WERI-Rb-1 (cell line): ENCODE data around the gene KCNJ12.
"Not testable (repeated sequence)": the region's sequence is repeated elsewhere in the genome, so short reads cannot be mapped to it uniquely, and the experiment has no call there.

Experiments used
- DNase-seq: peaks from one replicate; pipeline ENCODE4 v3.0.0-alpha.2; 2020
- H3K27ac ChIP-seq: fragments of 250-450 bp; sonication (Bioruptor Pico); 2 replicates; pipeline ENCODE4 v1.5.1; 2020; ENCODE audit warnings: mild to moderate bottlenecking, moderate library complexity
- H3K27me3 ChIP-seq: fragments of 250-450 bp; sonication (Bioruptor Pico); 2 replicates; pipeline ENCODE4 v1.5.1; 2021; ENCODE audit warnings: mild to moderate bottlenecking, low read depth, moderate library complexity; ENCODE audit not compliant: insufficient read depth, severe bottlenecking
- H3K36me3 ChIP-seq: fragments of 250-450 bp; sonication (Bioruptor Pico); 2 replicates; pipeline ENCODE4 v1.5.1; 2020; ENCODE audit warnings: mild to moderate bottlenecking, moderate library complexity
- H3K4me3 ChIP-seq: 2 replicates; pipeline ENCODE4 v1.5.1; 2011; ENCODE audit warnings: low read depth, mild to moderate bottlenecking, control low read depth, low read length
- H3K9me3 ChIP-seq: fragments of 250-450 bp; sonication (Bioruptor Pico); 2 replicates; pipeline ENCODE4 v1.5.1; 2021; ENCODE audit warnings: mild to moderate bottlenecking, moderate library complexity; ENCODE audit not compliant: severe bottlenecking
- TF ChIP-seq, protein P1 (sequence below): IDR thresholded peaks from 2 replicates; pipeline ENCODE4 v1.5.1; 2011; ENCODE audit warnings: low read depth, mild to moderate bottlenecking, control low read depth, inconsistent platforms, low read length

KCNJ12 gene

GRCh38 chr17:21413570-21414279 lies 37.6 kb downstream of the KCNJ12 start:
- not testable (repeated sequence) for H3K4me3 ChIP-seq

GRCh38 chr17:21414616-21415015 lies 38.5 kb downstream of the KCNJ12 start:
- not testable (repeated sequence) for DNase-seq, H3K36me3 ChIP-seq, H3K9me3 ChIP-seq, H3K4me3 ChIP-seq, H3K27ac ChIP-seq
- H3K27me3 ChIP-seq: peaks cover 15% of the 10 kb centered on the region

More at GRCh38 chr17:21413570-21414279, 37.6 kb downstream of the KCNJ12 start:
- H3K27me3 ChIP-seq, H3K27ac ChIP-seq, H3K36me3 ChIP-seq, DNase-seq, H3K9me3 ChIP-seq: not testable (repeated sequence)

DNA sequence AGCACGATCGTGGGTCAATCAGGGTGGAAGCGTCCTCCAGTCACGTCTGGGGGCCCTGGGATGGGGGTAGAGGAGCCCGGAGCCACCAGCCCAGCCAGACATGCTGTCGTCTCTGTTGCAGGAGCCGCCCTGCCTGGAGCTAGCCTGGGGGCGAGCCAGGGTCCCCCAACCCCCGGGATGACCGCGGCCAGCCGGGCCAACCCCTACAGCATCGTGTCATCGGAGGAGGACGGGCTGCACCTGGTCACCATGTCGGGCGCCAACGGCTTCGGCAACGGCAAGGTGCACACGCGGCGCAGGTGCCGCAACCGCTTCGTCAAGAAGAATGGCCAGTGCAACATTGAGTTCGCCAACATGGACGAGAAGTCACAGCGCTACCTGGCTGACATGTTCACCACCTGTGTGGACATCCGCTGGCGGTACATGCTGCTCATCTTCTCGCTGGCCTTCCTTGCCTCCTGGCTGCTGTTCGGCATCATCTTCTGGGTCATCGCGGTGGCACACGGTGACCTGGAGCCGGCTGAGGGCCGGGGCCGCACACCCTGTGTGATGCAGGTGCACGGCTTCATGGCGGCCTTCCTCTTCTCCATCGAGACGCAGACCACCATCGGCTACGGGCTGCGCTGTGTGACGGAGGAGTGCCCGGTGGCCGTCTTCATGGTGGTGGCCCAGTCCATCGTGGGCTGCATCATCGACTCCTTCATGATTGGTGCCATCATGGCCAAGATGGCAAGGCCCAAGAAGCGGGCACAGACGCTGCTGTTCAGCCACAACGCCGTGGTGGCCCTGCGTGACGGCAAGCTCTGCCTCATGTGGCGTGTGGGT lies 39.2 kb downstream of the KCNJ12 start:
- H3K27me3 ChIP-seq: peaks cover 15% of the 10 kb centered on the region
- not testable (repeated sequence) for DNase-seq, H3K27ac ChIP-seq, H3K36me3 ChIP-seq, H3K9me3 ChIP-seq, H3K4me3 ChIP-seq

- H3K36me3 ChIP-seq, H3K9me3 ChIP-seq, H3K27ac ChIP-seq, DNase-seq, H3K4me3 ChIP-seq: not testable (repeated sequence)
- H3K27me3 ChIP-seq: peaks cover 16% of the 10 kb centered on the region
Measured at GRCh38 chr17:21416471-21416981, 40.4 kb downstream of the KCNJ12 start.

- peaks cover 17% of the 10 kb centered on the region for H3K27me3 ChIP-seq
- DNase-seq, H3K9me3 ChIP-seq, H3K27ac ChIP-seq, H3K36me3 ChIP-seq, H3K4me3 ChIP-seq: not testable (repeated sequence)
Measured at GRCh38 chr17:21417349-21417748, 41.2 kb downstream of the KCNJ12 start.

- H3K4me3 ChIP-seq: no peak overlapping the region
- no peaks in the 10 kb centered on the region for H3K9me3 ChIP-seq
- no peak overlapping the region for H3K27ac ChIP-seq
- DNase-seq: no peak
- TF ChIP-seq, protein P1, sequence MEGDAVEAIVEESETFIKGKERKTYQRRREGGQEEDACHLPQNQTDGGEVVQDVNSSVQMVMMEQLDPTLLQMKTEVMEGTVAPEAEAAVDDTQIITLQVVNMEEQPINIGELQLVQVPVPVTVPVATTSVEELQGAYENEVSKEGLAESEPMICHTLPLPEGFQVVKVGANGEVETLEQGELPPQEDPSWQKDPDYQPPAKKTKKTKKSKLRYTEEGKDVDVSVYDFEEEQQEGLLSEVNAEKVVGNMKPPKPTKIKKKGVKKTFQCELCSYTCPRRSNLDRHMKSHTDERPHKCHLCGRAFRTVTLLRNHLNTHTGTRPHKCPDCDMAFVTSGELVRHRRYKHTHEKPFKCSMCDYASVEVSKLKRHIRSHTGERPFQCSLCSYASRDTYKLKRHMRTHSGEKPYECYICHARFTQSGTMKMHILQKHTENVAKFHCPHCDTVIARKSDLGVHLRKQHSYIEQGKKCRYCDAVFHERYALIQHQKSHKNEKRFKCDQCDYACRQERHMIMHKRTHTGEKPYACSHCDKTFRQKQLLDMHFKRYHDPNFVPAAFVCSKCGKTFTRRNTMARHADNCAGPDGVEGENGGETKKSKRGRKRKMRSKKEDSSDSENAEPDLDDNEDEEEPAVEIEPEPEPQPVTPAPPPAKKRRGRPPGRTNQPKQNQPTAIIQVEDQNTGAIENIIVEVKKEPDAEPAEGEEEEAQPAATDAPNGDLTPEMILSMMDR: no peak
- H3K36me3 ChIP-seq: no peaks in the 10 kb centered on the region
- H3K27me3 ChIP-seq: peaks cover 17% of the 10 kb centered on the region
Measured at GRCh38 chr17:21417921-21418320, 41.8 kb downstream of the KCNJ12 start.

DNA sequence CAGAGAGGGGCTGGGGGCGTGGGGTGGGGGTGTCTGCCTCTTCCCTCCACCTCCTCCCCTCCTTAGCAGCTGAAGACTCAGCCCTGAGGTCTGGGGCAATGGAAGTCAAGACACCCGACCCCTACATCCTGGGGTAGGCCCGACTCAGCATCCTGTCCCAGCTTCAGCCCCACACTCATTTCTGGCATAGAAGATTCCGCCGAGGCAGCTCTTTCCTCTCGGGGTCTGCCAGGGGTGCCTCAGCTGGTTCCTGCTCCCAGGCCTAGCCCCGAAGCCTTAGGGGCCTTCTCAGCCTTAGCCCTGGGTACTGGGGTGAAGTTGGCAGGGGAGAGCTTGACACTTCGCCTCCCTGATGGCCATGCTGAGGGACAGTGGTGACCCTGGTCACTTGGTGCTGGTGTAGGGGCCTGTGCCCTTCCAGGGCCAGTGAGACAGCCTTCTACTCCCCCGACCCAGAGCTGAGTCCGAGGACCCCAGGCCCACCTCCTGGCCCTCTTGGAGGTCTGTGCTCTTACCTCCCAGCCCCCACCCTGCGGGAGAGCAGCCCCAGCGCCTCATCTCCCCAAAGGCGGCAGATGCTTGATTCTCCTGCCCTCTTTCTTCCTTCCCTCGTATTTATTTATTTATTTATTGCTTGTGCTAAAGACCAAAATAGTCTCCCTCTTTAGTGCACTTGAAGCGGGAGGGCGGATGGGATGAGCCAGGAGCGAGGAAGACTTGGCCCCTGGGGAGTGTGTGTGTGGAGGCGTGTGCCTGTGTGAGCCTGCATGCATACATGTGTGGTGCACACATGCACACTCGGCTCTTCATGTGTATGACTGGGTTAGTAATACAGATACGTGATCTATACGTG lies 42.5 kb downstream of the KCNJ12 start:
- no peak overlapping the region for H3K27ac ChIP-seq
- TF ChIP-seq, protein P1: no peak
- DNase-seq: no peak
- H3K36me3 ChIP-seq: no peaks in the 10 kb centered on the region
- H3K4me3 ChIP-seq: no peak overlapping the region
- no peaks in the 10 kb centered on the region for H3K9me3 ChIP-seq
- peaks cover 17% of the 10 kb centered on the region for H3K27me3 ChIP-seq
